NCI-H1048 (cell line): ENCODE data around the gene ARHGAP21.
A peak's percentile ranks its signal among the peaks of the same experiment; 100 is the strongest.
"Not testable (repeated sequence)": the region's sequence is repeated elsewhere in the genome, so short reads cannot be mapped to it uniquely, and the experiment has no call there.

Source experiments
- DNase-seq: peaks from one replicate; lab custom pipeline; 2025; lab: John Stamatoyannopoulos, UW

Gene ARHGAP21

GRCh38 chr10:24683554-24683953, 40.1 kb downstream of the ARHGAP21 start:
- DNase-seq, result no peak

- no peak for DNase-seq
These were observed 42.1 kb downstream of the ARHGAP21 start for GRCh38 chr10:24681572-24682088.

- DNase-seq, result no peak
These were observed 42.8 kb downstream of the ARHGAP21 start for GRCh38 chr10:24680647-24681524.

- DNase-seq, result no peak
These were observed 44.9 kb downstream of the ARHGAP21 start for GRCh38 chr10:24678757-24679156.

- no peak for DNase-seq
These were observed 48.6 kb downstream of the ARHGAP21 start for GRCh38 chr10:24674892-24675632.

- no peak for DNase-seq
These were observed 52.6 kb downstream of the ARHGAP21 start for GRCh38 chr10:24670964-24671670.

GRCh38 chr10:24669285-24669852, 54.3 kb downstream of the ARHGAP21 start:
- no peak for DNase-seq

GRCh38 chr10:24668247-24668646, 55.4 kb downstream of the ARHGAP21 start:
- DNase-seq, result no peak

GRCh38 chr10:24664991-24665390, 58.7 kb downstream of the ARHGAP21 start:
- DNase-seq, result no peak

- DNase-seq, result no peak
These were observed 62.3 kb downstream of the ARHGAP21 start for GRCh38 chr10:24661376-24661775.

GRCh38 chr10:24658319-24658718, 65.4 kb downstream of the ARHGAP21 start:
- DNase-seq, result not testable (repeated sequence)

- not testable (repeated sequence) for DNase-seq
These were observed 67.4 kb downstream of the ARHGAP21 start for GRCh38 chr10:24656326-24656725.

- no peak for DNase-seq
These were observed 71.2 kb downstream of the ARHGAP21 start for GRCh38 chr10:24652381-24652957.

- DNase-seq, result no peak
These were observed 71.8 kb downstream of the ARHGAP21 start for GRCh38 chr10:24651923-24652322.

- DNase-seq, result no peak
These were observed 72.9 kb downstream of the ARHGAP21 start for GRCh38 chr10:24650669-24651391.

GRCh38 chr10:24645784-24646183, 77.9 kb downstream of the ARHGAP21 start:
- no peak for DNase-seq

- DNase-seq, result no peak
These were observed 78.7 kb downstream of the ARHGAP21 start for GRCh38 chr10:24645022-24645421.

GRCh38 chr10:24643679-24644209, 79.9 kb downstream of the ARHGAP21 start:
- DNase-seq, result no peak

- peak; percentile 49 for DNase-seq
These were observed 80.6 kb downstream of the ARHGAP21 start for GRCh38 chr10:24642921-24643678.

GRCh38 chr10:24639124-24639523, 84.6 kb downstream of the ARHGAP21 start:
- no peak for DNase-seq
